AG09309 (cell line): ENCODE measurements around the gene COPS9.

Experiments
- DNase-seq: peaks from one replicate; pipeline ENCODE4 v3.0.0-alpha.2; 2010; ENCODE audit warnings: low read depth
- H3K4me3 ChIP-seq: 2 replicates; pipeline ENCODE4 v1.5.1; 2011; ENCODE audit warnings: mild to moderate bottlenecking, low read depth, low read length, moderate library complexity; ENCODE audit not compliant: control insufficient read depth
- TF ChIP-seq, protein P1 (sequence below): IDR thresholded peaks from 2 replicates; pipeline ENCODE4 v1.5.1; 2011; ENCODE audit warnings: mild to moderate bottlenecking, low read depth, low read length, inconsistent platforms; ENCODE audit not compliant: insufficient read depth, control insufficient read depth; ENCODE audit errors: missing control alignments

Gene COPS9

DNA sequence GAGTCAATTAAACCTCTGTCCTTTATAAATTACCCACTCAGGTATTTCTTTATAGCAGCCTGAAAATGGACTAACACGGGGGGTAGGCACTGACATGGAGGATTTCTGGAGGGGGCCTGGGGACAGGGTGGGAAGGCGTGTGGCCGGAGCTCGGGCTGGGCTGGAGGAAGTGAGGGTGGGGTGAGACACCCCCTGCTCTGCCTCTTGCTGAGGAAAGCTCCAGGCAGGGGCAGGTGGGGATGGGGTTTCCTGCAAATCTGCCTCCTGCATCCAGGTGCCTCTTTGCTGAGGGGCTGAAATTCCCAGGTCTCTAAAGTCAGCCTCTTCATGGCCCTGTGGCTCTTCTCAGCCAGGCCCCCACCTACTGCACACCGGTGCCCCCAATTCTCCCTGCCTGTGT, 30.1 kb upstream of the COPS9 start:
- H3K4me3 ChIP-seq = no peak overlapping the region
- no peak for DNase-seq
- TF ChIP-seq, protein P1, sequence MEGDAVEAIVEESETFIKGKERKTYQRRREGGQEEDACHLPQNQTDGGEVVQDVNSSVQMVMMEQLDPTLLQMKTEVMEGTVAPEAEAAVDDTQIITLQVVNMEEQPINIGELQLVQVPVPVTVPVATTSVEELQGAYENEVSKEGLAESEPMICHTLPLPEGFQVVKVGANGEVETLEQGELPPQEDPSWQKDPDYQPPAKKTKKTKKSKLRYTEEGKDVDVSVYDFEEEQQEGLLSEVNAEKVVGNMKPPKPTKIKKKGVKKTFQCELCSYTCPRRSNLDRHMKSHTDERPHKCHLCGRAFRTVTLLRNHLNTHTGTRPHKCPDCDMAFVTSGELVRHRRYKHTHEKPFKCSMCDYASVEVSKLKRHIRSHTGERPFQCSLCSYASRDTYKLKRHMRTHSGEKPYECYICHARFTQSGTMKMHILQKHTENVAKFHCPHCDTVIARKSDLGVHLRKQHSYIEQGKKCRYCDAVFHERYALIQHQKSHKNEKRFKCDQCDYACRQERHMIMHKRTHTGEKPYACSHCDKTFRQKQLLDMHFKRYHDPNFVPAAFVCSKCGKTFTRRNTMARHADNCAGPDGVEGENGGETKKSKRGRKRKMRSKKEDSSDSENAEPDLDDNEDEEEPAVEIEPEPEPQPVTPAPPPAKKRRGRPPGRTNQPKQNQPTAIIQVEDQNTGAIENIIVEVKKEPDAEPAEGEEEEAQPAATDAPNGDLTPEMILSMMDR = no peak

DNA sequence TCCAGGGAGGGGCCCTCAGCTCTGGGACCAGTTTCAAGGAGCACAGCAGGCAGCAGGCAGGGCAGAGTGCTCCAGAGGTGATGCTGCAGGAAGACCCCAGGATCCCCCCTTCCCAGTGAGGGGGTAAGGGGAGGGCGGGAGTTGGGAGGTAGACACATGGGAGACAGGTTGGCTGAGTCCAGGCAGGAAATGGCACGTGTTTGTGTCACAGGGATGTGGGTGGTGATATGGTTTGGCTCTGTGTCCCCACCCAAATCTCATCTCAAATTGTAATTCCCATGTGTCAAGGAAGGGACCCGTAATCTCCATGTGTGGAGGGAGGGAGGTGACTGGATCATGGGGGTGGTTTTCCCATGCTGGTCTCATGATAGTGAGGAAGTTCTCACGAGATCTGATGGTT, 29.6 kb upstream of the COPS9 start:
- DNase-seq = no peak
- H3K4me3 ChIP-seq = no peak overlapping the region
- TF ChIP-seq, protein P1 = no peak

DNA sequence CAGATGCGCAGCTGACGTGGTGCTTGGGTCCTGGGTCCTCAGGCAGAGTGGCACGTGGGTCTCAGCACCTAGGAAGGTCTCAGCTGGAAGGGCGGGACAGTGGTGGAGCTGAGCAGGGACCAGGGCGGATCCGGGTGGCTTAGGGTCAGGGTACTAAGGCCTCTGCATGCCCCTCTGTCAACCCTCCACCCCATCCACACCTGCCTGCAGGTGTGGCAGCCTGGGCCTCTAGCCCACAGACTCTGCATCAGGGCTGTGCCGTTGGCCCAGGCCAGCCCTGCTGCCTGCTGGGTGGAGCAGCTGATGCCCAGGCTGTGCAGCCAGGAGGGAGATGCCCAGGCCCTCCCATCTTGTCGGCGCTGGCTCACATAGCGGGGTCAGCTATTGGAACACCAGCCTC, 28.9 kb upstream of the COPS9 start:
- DNase-seq = no peak
- no peak overlapping the region for H3K4me3 ChIP-seq
- TF ChIP-seq, protein P1 = no peak

DNA sequence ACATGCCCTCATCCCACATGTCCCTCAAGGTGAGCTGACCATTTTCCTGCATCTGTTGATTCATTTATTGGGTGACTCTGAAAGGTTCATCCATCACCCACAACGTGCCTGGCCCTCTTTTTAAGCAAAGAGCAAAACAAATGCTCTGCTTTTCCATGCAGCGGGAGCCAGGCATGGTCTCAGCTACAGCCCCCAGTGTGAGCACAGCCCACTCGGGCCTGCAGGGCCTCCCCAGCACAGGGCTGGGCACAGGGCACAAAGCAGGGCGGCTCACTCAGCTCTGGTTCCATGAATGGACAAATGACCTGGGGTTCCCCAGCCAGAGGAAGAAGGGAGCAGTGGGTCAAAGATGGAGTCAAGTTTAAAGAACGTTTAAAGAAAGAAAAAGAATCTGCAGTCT, 28.5 kb upstream of the COPS9 start:
- TF ChIP-seq, protein P1 = no peak
- no peak for DNase-seq
- no peak overlapping the region for H3K4me3 ChIP-seq

DNA sequence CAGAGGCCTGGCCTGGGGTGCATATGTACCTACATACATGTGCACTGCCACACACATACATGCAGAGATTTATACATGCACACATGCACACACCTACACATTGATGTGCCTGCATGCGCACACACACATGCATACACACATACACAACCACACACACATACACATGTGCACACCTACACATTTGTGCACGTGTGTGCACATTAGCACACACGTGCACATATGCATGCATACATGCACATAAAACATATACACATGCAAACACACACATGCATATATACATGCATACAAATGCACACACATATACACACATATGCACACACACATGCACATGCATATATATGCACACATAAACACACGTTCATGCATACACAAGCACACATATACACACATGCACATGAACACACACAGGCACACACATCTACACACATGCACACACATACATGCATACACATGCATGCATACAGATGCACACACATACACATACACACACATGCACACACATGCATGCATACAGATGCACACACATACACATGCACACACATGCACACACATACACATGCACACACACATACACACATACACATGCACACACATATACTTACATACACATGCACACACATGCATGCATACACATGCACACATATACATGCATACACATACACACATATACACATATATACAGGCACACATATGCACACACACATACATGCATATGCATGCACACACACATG, 27.9 kb upstream of the COPS9 start:
- no peak for DNase-seq
- TF ChIP-seq, protein P1 = no peak
- no peak overlapping the region for H3K4me3 ChIP-seq

DNA sequence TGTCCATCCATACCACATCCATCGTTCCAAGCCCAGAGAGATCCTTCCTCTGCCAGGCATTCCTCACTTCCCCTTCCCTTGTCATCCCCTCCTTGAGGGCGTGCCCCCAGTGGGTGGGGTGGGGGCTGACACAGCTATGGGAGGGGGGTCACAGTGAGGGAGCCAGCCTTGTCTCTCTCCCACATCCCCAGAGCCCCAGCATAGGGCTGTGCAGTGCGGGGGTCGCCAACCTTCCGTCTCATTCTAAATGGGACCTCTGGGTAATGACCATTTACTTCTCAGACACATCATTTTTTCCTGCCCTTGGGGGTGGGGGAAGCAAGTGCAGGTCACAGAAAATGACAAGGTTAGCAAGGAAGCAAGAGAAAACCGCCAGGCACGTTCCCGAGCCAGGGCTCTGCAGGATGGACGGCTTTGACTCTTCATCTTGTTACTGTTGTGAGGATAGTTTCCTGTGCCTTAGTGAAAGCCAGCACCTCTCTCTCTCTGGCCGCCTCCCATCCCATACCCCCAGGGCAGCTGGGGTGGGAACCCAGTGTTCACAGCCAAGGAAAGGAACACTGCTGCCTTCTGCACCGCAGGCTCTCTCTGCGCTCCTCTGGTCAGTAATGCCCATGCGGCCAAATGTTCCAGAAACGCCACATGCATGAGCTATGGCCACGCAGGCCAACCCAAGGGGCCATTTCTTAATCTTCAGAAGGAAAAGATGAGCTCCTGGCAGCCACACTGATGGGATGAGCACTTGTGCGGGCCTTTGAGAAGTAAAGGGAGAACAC, 27.0 kb upstream of the COPS9 start:
- no peak overlapping the region for H3K4me3 ChIP-seq
- TF ChIP-seq, protein P1 = no peak
- no peak for DNase-seq
